GM18520 (cell line): Measurements from ENCODE around the gene OR4M2.
A peak's percentile ranks its signal among the peaks of the same experiment; 100 is the strongest.
"Not testable (repeated sequence)": the region's sequence is repeated elsewhere in the genome, so short reads cannot be mapped to it uniquely, and the experiment has no call there.

Experiments used
- ATAC-seq: cut with Tn5 transposase; IDR thresholded peaks from one replicate; pipeline ENCODE4 v1.9.1; 2021; ENCODE audit not compliant: unreplicated experiment

The OR4M2 gene

GRCh38 chr15:22080227-22080626 lies at the start of gene OR4M2:
Gene OR4M2 (plus strand): TSS chr15:22080527. CDS start chr15:22080625, 98 bp downstream.
- not testable (repeated sequence) for ATAC-seq

- ATAC-seq, result not testable (repeated sequence)
These were observed 11.1 kb upstream of the OR4M2 start for GRCh38 chr15:22069267-22069666.

- ATAC-seq, result not testable (repeated sequence)
These were observed 1.1 kb downstream of the OR4M2 start for GRCh38 chr15:22081386-22081785.

GRCh38 chr15:22098616-22099253 lies 18.4 kb downstream of the OR4M2 start:
- not testable (repeated sequence) for ATAC-seq

GRCh38 chr15:22099289-22099891 lies 19.1 kb downstream of the OR4M2 start:
- ATAC-seq, result peak; percentile 46

- not testable (repeated sequence) for ATAC-seq
These were observed 41.7 kb downstream of the OR4M2 start for GRCh38 chr15:22122033-22122432.
